ENCODE measurements around the gene ADSL.
"Not testable (repeated sequence)": the region's sequence is repeated elsewhere in the genome, so short reads cannot be mapped to it uniquely, and the experiment has no call there.

ADSL gene

DNA sequence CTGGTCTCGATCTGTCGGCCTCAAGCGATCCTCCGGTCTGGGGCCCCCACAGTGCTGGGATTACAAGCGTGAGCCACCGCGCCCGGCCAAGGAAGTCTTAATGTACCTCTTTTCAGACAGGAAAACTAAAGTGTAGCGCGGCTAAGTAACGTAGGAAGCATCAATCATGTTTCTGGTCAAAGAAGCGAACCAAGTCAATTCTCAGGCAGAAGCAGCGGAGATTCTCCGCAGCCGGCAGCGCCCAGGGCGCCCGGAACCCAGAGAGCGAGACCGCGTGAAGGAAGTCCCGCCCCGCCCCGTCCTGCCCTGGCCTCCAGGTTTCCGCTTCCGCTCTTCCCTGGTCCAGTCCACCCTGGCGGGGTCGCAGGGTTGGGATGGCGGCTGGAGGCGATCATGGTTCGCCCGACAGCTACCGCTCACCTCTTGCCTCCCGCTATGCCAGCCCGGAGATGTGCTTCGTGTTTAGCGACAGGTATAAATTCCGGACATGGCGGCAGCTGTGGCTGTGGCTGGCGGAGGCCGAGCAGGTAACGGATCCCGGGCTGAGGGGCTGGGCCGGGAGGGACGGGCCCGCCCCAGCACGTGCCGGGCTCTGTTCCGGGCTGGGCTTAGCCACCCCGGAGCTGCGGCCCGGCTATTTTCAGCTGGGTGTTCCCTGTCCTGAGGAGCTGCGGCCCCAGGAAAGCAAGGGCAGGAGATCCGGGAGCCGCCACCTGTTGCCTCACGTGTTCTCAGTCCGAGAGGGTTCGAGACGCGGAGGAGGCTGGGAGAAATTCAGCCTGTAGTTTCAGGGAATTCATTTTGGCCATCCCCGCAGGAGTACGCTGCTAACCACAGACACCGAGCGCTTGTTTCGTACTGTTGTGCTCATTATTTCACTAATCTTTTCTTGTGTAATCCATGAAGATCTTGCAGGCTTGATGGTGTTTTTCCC is at the start of gene ADSL:
ADSL (plus strand) TSS at position 316 of the 934 bp plus-strand sequence; CDS start at position 375, 59 bp downstream.
- FAIRE-seq = no peak

DNA sequence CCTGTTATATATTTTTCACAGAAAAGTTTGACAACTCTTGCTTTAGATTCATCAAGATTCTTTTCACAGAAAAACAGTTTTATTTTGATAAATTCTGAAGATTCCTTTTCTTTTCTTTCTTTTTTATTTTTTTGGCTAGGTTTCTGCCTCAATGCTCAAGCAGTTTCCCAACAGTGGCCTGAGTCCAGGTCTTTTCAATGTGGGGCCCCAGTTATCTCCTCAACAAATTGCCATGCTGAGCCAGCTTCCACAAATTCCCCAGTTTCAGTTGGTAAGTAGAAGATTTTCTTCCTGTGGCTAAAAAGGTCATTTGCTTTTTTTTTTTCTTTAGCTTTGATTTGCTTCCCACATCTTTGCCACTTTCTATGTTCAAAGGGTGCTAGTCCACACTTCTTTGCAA is 46.0 kb upstream of the ADSL start:
- no peak for DNase-seq (ENCODE audit: low spot score)
- FAIRE-seq = no peak

More for the DNA sequence above, at the start of gene ADSL:
- DNase-seq (ENCODE audit: low spot score) = peak; percentile 97

DNA sequence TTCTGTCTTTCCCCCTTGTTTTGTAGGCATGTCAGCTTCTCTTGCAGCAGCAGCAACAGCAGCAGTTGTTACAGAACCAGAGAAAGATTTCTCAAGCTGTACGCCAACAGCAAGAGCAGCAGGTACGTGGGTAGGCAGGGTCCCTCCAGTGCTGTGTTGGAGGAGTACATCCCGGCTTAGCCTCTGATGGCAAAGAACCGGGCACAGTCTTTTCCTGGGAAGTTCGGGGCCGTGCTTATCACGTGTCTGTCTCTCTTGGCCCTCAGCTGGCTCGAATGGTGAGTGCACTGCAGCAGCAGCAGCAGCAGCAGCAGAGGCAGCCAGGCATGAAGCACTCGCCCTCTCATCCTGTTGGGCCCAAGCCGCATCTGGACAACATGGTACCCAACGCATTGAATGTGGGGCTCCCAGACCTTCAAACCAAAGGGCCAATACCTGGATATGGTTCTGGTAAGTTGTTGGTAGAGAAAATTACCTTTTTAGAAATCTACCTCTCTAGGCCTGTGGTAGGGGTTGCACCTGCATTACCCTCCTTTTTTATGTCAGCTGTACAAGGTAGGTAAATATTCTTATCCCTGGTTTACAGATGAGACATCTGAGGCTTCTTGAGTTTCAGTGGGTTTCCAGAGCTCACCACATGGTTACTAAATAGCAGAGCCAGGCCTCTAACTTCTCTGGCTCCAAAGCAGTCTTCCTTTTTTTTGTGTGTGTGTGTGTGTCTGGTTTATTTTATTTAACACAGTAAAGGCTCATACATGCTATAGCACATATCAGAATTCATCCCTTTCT is 45.2 kb upstream of the ADSL start:
- FAIRE-seq = peak; percentile 40
- DNase-seq (ENCODE audit: low spot score) = no peak

DNA sequence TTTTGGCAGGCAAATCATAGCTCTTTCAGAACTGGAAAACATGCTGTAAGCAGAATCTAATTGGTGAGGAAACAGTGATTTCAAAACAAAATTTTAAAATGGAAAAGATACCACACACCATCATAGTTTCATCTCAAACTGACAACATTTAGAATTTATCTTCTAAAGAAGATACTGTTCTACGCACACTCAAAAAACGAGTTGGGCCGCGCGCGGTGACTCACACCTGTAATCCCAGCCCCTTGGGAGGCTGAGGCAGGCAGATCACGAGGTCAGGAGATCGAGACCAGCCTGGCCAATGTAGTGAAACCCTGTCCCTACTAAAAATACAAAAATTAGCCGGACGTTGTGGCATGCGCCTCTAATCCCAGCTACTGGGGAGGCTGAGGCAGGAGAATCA is 44.2 kb upstream of the ADSL start:
- FAIRE-seq (no peak), DNase-seq (ENCODE audit: low spot score) (no peak)

DNA sequence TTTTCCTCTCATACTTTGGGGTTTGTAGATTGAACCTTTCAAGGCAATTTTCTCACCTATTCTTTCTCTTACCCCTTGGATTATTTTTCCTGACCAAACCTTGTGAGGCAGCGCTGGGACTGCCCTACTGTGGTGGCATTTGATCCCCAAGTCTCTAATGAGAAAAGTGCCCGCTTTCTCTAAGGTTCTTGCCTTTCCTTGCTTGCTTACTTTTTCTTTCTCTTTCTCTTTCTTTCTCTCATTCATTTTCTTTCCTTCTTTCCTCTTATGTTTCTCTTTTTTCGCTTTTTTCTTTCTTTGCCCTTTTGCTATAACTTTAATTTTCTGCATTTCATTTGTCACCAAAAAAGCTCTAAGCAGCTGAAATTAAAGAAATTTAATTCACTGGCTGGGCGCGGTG is 40.7 kb upstream of the ADSL start:
- DNase-seq (ENCODE audit: low spot score) (no peak), FAIRE-seq (no peak)

DNA sequence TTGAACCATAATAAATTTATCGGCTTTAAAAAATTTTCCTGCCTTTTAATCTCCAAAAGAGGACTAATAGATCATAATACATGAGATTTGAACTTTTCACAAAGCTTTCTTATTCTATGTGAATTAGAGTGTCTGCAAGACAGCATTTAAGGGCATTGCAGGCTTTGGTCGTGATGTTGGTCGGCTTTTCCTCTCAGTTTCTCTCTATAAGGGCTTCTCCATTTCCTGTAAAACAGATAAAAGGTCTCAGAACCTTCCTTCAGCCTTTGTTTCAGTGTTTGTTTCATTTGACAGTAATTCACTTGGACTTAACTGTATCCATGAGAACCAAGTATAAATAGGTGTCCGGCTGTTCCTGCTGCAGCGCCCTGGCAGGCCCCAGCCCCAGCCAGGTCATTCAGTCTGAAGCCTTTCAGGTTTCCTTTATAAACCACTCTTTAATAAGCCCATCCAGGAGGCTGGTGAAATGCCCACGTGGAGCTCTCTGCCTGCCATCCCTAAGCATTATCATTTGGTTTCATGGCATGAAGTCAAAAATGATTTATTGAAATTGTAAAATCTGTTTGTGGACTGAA is 37.2 kb upstream of the ADSL start:
- FAIRE-seq (no peak), DNase-seq (ENCODE audit: low spot score) (no peak)

DNA sequence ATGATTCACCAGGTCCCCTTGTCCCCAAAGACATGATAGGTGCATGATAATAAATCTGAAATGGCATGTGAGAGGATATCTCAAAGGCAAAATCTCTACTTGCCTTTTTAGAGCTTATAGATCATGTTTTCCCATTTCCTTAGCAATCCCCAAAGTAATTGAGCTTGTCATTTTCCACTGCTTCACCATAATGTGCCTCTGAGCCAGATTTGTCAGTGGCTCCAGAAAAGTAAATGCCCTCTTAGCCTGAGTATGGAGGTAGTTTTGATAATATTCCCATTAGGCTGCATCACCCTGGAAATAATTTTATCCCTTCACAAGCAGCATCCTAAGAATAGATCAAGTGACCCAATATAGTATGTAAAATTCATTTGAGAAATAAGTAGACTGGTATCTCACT is 36.7 kb upstream of the ADSL start:
- FAIRE-seq = no peak
- DNase-seq (ENCODE audit: low spot score) = no peak

DNA sequence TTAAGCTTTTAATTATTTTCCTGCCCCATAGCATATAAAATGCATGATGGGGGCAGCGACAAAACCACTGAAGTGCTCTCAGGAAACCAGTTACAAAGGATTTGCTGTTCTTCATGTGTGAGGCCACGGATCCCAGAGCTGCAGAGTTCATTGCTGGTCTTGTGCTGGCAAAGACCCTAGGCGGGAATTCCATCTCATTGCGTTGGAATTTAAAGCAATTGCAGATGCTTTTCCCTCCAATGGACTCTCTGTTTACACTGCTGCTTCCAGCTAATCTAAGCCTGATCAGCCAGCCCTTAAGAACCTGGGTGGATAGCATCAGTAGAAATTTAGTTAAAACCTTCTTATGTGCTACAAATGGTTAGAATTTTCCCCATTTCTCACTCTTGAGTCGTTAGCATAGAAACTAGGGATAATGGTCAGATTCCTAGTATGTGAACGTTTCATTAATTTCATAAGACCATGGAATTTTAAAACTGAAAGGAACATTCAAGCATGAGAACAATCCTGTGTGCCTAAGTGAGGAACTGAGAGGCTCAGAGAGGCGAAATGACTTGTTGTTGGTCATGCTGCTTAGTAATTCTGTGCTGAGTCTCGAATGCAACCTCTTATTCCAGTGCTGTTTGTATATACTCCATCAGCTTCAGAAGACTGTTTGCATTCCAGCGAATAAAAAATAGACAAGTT is 36.1 kb upstream of the ADSL start:
- FAIRE-seq (no peak), DNase-seq (ENCODE audit: low spot score) (no peak)

DNA sequence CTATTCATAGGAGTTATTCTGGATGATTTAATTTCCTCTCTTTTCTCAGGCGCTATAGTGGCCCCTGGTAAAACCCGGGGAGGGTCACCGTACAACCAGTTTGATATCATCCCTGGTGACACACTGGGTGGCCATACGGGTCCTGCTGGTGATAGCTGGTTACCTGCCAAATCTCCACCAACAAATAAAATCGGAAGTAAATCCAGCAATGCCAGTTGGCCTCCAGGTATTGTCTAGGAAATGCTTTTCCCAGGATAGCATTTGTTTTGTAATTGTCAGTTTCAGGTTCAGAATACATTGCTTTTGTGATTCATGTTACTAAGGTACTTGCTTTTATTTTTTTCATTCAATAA is 35.6 kb upstream of the ADSL start:
- FAIRE-seq (no peak), DNase-seq (ENCODE audit: low spot score) (no peak)

DNA sequence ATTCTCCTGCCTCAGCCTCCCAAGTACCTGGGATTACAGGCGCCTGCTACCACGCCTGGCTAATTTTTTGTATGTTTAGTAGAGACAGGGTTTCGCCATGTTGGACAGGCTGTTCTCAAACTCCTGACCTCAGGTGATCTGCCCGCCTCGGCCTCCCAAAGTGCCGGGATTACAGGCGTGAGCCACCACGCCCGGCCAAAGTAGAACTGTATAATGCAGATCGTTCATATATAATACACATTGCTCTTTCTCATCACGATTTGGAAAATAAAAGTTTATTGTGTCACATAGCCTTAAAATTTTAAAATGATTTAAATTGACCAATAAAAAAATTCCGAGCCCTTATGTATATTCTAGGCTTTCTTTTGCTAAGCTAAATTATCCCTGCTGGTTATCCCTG is 34.7 kb upstream of the ADSL start:
- FAIRE-seq; DNase-seq (ENCODE audit: low spot score): not testable (repeated sequence)

DNA sequence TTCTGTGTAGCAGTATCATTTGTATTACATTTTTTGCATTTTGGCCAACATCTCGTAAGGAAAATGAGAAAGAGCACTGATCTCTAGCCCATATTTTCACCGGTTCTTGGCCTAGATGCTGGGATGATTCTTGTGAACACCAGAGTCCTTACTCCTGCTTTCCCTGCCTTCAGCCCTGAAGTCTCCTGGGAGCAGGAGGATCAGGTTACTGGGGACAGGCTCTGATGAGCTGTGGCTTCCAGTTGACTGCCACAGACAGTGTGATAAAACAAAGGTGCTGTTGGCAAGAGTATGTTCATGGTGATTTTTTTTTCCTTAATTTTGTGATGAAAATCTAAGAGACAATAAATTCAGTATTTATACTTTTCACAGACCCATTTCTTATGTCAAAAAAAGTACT is 34.2 kb upstream of the ADSL start:
- FAIRE-seq (no peak), DNase-seq (ENCODE audit: low spot score) (no peak)

DNA sequence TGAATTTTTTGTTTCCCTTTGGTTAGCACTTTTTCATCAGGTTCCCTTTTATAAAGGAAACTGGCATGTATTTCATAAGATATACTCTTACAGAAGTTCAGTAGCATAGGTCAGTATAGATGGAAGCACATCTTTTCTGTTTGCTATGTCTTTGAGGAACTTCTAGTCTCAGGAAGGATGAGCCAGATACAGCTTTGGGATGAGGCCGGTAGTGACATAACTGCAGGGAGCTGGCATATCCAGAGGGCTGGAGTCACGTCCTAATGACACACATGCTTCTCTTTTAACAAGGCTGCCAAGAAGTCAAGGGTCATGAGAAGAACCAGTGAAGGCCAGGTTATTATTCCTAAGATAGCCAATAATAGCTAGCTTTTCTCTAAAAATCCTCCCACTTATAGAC is 33.3 kb upstream of the ADSL start:
- DNase-seq (ENCODE audit: low spot score) (no peak), FAIRE-seq (no peak)

DNA sequence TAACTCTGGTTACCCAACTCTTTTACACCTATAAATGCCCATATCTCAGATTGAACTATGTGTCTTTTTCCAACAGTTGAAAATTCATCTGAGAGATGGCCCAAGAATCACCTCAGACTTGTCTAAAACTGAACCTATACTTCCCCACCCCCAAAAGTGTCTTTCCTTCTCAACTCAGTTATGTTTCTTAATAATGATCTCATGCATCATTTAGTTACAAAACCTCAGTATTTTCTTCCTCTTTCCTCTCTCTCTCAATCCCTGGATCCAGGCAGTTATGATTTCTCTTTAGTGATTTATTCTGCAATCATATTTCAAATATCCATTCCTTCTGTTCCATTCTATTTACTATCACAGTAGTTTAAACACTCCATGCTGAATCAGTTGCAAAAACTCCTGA is 32.3 kb upstream of the ADSL start:
- FAIRE-seq (no peak), DNase-seq (ENCODE audit: low spot score) (no peak)

DNA sequence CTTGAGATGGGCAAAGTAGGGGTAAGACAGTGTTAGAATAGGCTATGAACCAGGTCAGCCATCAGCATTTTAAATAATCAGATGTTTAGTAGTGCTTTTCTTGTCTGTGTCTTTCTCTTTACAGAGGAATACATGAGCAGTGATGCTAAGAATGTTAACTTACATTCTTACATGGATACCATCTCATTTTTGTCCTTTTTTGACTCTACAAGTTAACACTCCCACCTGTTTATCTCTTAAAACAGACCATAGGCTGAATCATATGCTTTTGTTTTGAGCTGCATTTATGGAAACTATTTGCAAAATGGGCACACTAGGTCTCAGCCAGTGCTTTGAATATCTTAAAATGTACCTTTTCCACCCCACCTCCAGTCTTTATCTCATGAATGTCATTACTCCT is 25.6 kb upstream of the ADSL start:
- no peak for DNase-seq (ENCODE audit: low spot score)
- FAIRE-seq = no peak

DNA sequence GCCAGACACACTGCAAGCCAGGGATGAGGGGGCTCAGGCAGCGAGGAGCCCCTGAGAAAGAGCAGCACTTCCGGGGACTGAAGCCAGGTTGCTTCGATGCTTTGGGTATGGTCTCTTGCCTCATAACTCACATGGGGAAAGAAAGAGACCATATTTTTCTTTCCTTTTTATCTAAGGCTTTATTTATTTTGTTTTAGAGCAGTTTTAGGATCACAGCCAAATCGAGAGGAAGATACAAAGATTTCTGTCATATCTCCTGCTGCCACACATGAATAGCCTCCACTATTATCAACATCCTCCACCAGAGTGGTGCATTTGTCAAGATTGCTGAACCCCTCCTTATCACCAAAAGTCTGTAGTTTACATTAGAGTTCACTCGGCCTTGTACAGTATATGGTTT is 24.3 kb upstream of the ADSL start:
- FAIRE-seq (no peak), DNase-seq (ENCODE audit: low spot score) (no peak)

DNA sequence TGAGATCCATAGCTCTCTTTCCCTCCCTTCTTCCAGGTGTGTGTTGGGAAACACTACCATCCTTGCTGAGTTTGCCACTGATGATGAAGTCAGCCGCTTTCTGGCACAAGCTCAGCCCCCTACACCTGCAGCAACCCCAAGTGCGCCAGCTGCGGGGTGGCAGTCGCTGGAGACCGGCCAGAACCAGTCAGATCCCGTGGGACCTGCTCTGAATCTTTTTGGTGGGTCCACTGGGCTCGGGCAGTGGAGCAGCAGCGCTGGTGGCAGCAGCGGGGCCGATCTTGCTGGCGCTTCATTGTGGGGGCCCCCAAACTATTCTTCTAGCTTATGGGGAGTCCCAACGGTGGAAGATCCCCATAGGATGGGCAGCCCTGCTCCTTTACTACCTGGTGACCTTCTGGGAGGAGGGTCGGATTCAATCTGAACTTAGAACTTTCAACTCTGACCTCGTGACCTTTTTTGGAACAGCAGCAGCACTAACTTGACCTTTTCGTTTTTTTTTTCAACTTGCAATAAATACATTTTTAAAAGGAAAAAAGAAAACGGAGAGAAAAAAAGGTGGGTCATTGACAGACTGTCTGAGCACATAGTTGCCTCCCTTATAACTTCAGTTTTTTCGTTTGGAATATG is 23.4 kb upstream of the ADSL start:
- DNase-seq (ENCODE audit: low spot score) (no peak), FAIRE-seq (no peak)

DNA sequence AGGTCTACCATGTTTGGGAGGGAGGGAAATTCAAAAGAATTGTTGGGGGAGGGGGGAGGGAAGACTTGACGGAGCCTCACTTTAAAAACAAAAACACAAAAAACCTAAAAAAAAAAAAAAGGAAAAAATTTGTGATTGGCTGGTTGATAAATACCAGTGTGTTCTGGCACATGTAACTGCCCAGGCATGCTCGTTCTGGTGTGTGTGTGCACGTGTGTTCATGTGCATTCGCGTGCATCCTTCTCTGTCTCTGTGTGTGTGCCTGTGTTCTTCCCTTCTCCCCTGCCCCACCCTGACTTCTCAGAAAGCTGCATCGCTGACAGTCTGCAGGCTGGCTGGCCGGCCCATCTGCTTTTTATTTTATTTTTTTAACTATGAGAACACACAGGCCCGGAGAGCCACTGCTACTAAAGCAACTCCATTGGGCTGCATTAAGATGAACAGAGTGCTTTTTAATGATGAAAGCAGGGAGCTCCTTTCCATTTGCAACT is 22.6 kb upstream of the ADSL start:
- FAIRE-seq = no peak

DNA sequence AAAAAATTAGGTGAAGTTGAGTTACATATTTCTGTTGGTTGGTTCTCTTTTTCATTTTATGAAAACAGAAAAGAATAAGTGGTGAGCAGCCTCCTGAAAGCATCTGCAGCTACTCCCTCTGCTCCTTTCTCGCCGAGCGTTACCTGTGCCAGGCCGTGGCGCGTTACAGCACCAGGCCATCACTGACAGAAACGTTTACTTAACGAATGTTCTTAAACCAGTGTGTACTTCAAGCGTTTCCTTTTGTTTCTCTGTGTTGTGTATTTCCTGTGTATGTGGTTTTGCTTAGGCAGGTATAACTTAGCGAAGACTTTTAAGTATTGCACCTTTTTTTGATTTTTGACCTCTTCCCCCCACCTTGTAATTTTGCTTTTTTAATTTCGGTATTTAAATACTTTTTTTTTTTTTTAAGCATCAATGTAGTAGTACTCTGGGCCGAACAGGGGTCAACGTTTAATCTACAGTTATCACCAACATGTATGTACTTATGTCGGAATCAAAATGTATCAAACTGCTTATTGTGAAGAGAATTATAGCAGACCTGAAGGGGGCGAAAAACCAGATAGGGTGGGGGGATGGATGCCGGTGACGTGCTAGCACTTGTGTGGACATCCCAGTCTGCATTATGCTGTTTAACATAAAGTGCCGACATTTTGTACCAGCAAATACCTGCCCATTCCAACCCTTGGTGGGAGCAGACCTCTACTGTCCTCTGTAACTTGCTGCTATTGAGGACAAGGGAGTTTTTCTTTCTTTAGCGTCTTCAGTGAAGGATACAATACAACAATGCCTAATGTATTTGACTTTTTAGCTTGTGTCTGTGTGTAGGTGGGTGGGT is 21.6 kb upstream of the ADSL start:
- no peak for DNase-seq (ENCODE audit: low spot score)
- FAIRE-seq = peak; percentile 59

More for the DNA sequence above, 22.6 kb upstream of the ADSL start:
- no peak for DNase-seq (ENCODE audit: low spot score)

DNA sequence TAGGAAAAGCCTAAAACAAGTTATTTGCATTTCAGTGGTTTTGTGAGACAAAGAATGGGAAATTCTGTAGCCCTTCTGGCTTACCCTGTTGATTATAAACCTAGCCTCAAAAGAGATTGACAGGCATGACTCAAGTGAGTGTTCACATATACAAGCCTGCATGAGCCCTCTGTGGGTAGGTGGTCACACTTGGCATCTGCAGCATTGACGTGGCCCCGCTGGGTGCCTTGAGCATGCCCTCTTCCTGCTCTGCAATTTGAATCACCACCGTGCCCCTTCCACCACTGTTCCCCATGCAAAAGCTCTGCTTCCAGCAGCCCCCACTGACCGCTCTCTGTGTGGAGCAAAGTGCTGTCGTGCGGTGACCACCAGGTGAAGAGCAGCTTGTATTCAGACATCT is 21.0 kb upstream of the ADSL start:
- DNase-seq (ENCODE audit: low spot score) (no peak), FAIRE-seq (no peak)

Measured in urothelium cell line (cell line).